ENCODE results near the gene PLS1. TPM values are rescaled to one million over a fixed set of nuclear protein-coding genes. Genes with fewer than 3 reads are reported as not detected.
A peak's percentile ranks its signal among the peaks of the same experiment; 100 is the strongest.
"Not testable (repeated sequence)": the region's sequence is repeated elsewhere in the genome, so short reads cannot be mapped to it uniquely, and the experiment has no call there.

Gene PLS1, protein sequence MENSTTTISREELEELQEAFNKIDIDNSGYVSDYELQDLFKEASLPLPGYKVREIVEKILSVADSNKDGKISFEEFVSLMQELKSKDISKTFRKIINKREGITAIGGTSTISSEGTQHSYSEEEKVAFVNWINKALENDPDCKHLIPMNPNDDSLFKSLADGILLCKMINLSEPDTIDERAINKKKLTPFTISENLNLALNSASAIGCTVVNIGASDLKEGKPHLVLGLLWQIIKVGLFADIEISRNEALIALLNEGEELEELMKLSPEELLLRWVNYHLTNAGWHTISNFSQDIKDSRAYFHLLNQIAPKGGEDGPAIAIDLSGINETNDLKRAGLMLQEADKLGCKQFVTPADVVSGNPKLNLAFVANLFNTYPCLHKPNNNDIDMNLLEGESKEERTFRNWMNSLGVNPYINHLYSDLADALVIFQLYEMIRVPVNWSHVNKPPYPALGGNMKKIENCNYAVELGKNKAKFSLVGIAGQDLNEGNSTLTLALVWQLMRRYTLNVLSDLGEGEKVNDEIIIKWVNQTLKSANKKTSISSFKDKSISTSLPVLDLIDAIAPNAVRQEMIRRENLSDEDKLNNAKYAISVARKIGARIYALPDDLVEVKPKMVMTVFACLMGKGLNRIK
- 21.8 TPM for polyA plus RNA-seq (2012; ENCODE audit: insufficient read depth, insufficient read length)

DNA sequence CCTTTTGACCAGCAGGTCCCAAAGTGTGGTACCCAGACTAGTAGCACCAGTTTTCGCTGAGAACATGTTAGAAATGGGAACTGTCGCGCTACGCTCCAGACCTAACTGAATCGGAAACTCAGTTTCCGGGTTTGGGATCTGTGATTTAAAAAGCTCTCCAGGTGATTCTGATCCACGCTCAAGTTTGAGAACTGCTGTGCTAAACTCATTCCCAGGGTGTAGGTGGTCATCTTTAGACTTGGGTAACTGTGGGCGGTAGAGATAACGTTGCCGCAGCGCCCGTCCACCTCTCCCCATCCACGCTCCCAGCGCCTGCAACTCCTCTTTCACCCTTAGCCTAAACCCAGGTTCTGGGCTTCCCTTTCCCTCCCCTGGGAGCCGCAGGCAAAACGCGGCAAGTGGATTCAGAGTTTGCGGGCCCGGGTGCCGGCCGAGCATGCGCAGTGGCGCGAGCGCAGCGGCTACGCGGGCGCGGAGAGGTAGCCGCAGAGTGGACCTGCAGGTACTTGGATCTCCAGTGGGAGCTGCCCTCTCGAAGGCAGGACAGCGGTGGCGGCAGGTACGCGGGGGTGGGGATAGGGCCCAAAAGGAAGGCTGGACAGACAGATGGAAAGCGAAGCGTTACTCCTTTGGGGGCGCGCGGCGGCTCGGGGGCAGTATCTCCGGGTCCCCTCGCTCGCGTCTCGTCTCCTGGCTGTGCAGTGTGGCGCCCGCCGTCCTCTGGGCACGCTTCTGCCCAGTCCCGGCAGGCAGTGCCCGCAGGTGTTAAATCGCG is at the start of gene PLS1:
Gene PLS1 (plus strand): TSS at position 443 of the 775 bp plus-strand sequence. CDS start 67,845 bp downstream, outside the sequence.
- peak; percentile 78 for DNase-seq (ENCODE audit: low read depth, low spot score)
- H3K4me3 ChIP-seq (ENCODE audit: low read length) = peak within 1 kb of the TSS; percentile 68

DNA sequence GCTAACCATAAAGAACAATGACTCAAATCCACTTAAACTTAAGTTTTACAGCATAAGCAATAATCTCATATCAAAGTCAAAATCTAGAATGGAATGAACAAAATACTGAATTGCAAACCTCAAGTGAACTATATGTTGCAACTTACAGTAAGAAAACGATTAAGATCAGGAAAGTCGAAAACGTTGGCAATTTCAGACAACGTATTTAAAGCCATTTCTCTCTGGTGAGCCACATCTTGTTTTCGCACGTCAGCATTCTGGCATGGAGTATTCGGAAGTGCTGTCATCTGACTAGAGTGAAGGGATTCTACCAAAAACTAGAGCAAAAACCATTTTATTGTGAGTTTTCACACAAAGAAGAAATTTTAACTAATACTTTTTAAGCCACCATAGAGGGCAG is 46.2 kb upstream of the PLS1 start:
- DNase-seq (ENCODE audit: low read depth, low spot score) = no peak
- H3K4me3 ChIP-seq (ENCODE audit: low read length) = no peak overlapping the region

DNA sequence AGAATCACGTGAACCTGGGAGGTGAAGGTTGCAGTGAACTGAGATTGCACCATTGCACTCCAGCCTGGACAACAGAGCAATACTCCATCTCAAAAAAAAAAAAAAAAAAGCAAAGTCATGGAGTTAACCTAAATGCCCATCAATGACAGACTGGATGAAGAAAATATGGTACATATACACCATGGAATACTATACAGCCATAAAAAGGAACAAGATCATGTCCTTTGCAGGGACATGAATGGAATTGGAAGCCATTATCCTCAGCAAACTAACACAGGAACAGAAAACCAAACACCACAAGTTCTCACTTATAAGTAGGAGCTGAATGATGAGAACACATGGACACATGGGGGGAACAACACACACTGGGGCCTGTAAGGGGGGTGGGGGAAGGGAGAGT is 43.6 kb upstream of the PLS1 start:
- not testable (repeated sequence) for H3K4me3 ChIP-seq (ENCODE audit: low read length); DNase-seq (ENCODE audit: low read depth, low spot score)

DNA sequence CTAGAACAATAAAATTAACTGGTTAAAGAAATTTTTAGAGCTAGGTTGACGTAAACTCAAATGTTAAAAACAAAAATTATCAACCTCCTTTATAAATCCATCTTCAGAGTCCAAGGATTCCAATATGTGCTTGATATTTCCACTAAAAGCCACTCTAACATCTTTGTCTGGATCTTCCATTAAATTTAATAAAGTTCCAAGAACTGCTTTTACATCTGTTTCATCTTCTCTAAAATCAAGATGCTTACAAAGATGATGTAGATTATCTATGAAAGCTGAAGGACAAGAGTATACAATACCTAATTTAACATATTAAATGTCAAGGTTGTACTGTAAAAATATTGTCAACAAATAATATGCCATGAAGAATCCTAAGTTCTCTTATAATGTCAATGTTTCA is 42.5 kb upstream of the PLS1 start:
- no peak overlapping the region for H3K4me3 ChIP-seq (ENCODE audit: low read length)
- DNase-seq (ENCODE audit: low read depth, low spot score) = no peak

DNA sequence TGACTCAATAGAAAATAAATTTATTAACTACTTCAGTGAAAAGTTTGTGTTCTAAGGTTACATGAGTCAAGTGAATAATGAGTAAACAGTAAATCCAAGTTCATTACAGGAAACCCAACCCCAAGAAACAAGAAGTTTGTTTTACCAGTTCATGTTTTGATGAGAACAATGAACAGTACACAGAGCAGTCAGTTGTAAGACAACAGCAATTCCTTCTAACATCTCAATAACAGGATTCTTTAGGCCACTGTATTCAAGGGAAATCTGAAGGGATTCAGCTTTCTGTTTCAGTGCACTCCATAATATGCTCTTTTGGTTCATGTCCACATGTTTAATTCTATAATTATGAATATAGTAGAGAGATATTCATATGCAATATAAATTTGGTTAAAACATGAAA is 36.1 kb upstream of the PLS1 start:
- H3K4me3 ChIP-seq (ENCODE audit: low read length) = no peak overlapping the region
- no peak for DNase-seq (ENCODE audit: low read depth, low spot score)

DNA sequence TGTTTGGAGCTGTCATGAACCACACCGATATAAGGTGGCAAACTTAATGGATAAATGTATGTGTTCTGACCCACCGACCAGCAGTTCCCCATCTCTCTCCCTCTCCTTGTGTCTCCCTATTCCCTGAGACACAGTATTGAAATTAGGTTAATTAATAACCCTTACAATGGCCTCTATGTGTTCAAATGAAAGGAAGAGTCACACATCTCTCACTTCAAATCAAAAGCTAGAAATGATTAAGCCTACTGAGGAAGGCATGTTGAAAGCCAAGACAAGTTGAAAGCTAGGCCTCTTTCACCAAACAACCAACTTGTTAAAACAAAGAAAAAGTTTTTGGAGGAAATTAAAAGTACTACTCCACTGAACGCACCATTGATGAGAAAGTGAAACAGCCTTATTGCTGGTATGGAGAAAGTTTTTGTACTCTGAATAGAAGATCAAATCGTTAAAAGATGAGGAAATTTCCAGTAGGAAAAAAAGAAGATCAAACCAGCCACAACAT is 32.6 kb upstream of the PLS1 start:
- DNase-seq (ENCODE audit: low read depth, low spot score) = no peak
- no peak overlapping the region for H3K4me3 ChIP-seq (ENCODE audit: low read length)

DNA sequence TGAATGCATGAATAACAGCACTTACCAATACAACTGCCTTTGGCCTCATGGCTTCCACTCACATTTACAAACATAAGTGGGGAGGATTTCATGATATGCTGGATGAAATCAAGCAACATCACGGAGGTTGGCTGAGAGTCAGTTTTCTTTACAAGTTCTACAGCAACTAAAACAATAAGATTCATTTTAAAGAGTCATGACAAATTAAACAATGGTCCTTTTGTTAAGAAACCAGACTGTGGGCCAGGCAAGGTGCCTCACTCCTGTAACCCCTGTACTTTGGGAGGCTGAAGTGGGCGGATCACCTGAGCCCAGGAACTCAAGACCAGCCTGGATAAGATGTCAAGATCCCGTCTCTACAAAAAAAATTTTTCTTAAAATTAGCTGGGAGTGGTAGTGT is 30.1 kb upstream of the PLS1 start:
- no peak for DNase-seq (ENCODE audit: low read depth, low spot score)
- no peak overlapping the region for H3K4me3 ChIP-seq (ENCODE audit: low read length)

DNA sequence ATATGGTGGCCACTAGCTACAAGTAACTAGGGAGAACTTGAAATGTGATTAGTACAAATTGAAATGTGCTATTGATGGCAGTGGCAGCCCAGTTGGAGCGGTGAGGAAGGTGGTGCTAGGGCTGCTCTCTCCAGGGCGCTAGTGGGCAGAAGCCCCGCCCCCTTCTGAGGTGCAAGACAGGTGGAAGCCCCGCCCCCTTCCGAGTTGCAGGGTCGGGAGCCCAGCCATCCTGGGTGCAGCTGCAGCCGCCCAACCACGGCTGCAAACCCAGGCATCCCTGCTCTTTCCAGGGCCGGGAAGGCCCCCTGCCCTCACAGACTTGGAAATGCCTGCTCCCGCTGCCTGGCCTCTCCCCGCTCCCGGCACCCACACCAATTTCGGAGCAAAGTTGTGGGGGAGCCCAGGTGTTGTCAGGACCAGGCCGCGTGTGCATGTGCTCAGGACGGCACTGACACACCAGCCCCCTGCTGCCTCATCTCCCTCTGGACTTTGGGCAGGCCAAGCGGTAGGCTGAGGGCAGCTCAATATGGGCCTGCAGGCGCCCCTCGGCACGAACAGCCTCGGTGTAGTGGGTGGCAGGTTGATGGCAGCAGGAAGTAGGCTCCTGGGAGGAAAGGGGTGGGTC is 27.7 kb upstream of the PLS1 start:
- H3K4me3 ChIP-seq (ENCODE audit: low read length) = no peak overlapping the region
- no peak for DNase-seq (ENCODE audit: low read depth, low spot score)

DNA sequence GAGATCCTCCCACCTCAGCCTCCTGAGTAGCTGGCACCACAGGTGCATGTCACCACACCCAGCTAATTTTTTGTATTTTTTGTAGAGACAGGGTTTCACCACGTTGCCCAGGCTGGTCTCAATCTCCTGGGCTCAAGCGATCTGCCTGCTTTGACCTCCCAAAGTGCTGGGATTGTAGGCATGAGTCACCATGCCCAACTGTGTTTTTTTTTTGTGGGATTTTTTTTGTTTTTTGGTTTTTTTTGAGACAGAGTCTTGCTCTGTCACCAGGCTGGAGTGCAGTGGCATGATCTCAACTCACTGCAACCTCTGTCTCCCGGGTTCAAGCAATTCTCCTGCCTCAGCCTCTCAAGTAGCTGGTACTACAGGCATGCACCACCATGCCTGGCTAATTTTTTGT is 26.8 kb upstream of the PLS1 start:
- H3K4me3 ChIP-seq (ENCODE audit: low read length); DNase-seq (ENCODE audit: low read depth, low spot score): not testable (repeated sequence)

DNA sequence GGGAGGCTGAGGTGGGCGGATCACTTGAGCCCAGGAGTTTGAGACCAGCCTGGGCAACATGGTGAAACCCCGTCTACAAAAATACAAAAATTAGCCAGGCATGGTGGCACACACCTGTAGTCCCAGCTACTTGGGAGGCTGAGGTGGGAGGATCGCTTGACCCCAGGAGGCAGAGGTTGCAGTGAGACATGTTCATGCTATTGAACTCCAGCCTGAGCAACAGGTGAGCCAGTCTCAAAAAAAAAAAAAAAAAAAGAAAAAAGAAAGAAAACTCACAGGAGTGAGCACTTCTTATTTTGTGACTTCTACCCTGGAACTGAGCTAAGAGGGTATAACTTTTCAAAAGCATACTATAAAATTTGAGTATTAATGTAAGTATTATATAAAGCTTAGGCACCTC is 22.0 kb upstream of the PLS1 start:
- not testable (repeated sequence) for H3K4me3 ChIP-seq (ENCODE audit: low read length); DNase-seq (ENCODE audit: low read depth, low spot score)

DNA sequence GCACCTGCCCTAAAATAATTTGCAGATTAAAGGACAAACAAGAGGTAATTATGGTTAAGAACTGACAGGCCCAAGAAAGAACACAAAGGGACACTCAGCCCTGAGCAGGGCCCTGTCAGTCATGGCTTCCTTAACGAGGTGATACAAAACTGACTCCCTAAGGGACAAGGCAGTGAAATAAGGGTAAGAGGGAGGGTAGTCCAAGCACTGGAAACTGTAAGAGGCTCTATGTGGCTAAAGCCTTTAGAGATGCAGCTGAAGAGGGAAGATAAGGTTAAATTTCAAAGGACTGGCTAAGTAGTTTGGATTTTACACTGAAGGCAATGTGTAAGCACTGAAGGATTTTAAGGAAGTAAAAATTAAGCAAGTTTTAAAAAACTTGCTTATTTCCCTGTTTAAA is 21.5 kb upstream of the PLS1 start:
- no peak overlapping the region for H3K4me3 ChIP-seq (ENCODE audit: low read length)
- no peak for DNase-seq (ENCODE audit: low read depth, low spot score)

DNA sequence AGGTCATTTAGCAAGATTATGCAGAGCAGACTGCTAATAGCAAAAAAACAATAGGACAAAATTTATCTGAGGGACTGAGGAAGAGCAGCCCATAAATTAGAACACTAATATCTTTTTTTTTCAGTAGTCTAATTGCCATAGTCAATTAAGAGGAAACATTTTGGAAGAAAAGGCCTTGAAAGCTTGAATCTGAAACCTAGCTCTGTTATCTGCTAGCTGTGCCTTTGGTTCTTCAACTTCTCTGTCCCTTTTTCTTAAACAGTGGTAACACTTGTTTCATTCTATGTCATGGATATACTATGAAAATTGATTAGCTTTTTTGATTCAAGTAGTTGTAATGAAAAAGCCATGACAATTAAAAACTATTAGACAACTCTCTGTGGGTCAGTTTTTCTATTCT is 19.4 kb upstream of the PLS1 start:
- no peak overlapping the region for H3K4me3 ChIP-seq (ENCODE audit: low read length)
- no peak for DNase-seq (ENCODE audit: low read depth, low spot score)

DNA sequence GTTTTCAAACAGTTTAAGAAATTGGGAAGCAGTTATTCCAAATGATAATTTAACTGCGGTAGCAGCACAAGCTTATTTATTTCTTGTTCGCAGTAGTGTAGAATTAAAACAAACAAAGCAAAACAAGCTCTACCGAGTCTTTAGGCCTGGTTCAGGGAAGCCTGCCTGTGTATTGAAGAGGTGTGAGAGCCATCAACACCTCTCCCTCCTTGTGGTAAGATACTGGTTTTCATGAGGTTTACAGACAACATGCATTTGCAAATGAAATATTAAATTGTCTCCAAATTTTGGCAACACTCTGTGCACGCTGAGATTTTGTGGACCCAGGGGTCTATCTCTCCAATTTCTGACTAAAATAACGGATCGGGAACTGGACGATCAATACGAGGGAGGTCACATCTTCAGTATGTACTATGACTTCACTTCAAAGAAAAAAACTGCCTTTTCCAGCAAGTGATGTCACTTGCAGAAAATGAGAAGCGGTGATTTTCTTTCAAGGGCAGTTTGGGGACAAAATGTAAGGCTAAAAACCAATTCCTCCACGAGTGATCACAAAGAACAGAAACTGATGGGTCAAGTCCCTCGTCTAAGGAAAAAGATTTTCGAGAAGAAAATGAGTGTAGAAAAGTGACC is 18.4 kb upstream of the PLS1 start:
- DNase-seq (ENCODE audit: low read depth, low spot score) = no peak
- H3K4me3 ChIP-seq (ENCODE audit: low read length) = peak overlapping the region; percentile 78

DNA sequence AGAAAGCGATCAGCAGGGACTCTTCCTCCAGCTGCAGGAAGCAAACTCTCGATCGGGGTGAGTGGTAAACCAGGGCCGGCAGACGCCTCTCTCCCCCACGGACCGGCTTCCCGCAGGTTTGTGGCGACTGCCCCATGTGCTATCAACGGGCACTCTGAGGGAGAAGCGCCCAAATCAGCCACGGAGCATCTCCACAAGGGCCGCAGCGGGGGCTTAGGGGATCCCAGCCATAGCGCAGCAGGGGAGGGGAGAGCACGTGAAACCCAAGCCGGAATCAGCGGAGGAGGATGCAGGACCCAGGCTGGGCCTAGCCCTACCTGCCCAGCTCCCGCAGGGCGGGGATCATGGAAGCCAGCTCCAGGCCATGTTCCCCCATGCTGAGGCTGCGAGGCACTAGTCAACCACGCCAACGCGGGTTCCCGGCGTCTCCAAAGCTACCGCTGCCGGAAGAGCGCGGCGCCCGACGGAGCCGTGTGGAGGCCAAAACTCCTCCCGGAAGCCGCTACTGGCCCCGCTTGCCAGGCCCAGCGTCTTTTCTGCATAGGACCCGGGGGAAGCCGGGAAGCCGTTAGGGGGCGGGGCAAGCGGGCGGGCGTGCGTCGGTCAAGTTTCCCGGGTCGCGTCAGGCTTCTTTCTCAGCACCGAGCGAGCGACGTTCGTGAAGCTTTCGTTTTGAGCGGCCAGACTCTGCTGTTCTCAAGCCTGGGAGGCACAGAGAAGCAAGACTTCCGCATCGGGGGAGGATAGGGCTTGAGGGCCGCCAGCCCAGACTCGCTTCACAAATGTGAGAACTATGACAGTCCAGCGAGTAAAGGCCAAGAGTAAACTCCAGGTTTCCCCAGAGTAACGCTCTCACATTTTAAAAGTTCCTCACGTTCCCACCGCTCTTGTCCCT is 17.6 kb upstream of the PLS1 start, which contains the start of gene ATR:
Gene ATR (minus strand): TSS at position 405 of the 895 bp plus-strand sequence. CDS start 29 bp downstream, at position 376.
- H3K4me3 ChIP-seq (ENCODE audit: low read length) = peak within 1 kb of the TSS; percentile 78
- peak; percentile 92 for DNase-seq (ENCODE audit: low read depth, low spot score)

DNA sequence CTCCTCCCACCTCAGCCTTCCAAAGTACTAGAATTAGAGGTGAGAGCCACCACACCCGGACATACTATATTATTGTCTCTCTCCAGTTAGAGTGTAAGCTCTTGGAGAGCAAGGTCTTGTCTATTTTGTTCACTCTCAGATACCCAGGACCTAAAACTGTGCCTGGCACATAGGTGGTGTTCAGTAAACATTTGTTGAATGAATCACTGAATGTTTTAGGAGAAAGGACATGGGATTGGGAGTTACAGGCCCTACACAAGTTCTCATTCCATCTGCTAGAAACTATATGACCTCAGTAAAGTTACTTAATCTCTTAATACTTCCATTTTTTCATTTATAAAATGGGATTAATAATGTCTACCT is 16.2 kb upstream of the PLS1 start:
- DNase-seq (ENCODE audit: low read depth, low spot score) = no peak
- no peak overlapping the region for H3K4me3 ChIP-seq (ENCODE audit: low read length)

DNA sequence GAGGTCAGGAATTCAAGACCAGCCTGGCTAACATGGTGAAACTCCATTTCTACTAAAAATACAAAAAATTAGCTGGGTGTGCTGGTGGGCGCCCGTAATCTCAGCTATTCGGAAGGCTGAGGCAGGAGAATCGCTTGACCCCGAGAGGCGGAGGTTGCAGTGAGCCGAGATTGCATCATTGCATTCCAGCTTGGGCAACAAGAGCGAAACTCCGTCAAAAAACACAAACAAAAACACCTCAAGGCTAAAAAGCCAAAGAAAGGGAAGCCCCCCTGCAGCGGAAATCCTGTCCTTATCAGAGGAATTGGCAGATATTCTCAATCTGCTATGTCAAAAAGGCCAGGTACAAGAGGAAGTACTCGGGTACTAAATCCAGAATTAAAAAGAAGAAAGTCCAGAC is 15.1 kb upstream of the PLS1 start:
- H3K4me3 ChIP-seq (ENCODE audit: low read length); DNase-seq (ENCODE audit: low read depth, low spot score): not testable (repeated sequence)

DNA sequence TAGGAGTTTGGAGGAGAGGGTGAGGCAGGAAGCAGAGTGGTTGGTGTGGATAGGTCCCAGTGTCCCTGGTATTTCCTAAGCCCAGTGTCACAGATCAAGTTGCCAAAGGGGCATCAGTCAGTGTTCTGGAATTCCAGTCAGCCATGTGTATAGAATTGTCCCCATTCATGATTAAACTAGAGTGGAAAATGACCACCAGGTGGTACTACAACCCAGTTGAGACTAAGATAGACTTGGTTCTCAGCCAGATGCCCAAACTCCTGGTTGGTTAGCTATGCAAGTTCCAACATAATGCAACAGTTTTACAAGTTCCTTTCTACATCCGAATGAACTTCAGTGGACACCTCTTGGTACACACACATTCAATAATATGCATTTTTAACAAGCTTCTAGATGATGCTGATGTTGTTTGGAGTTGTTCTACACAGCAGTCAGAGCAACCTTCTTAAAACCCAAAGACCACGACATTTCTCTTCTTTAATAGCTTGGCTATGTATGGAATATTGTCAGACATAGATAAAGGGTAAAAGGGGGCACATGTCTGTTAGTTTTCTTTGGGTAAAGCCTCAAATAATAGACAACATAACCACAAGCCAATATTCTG is 9.3 kb upstream of the PLS1 start:
- peak; percentile 46 for DNase-seq (ENCODE audit: low read depth, low spot score)
- H3K4me3 ChIP-seq (ENCODE audit: low read length) = no peak overlapping the region
